K562 (cell line): Measurements from ENCODE around the gene NR5A2. TPM values are rescaled to one million over a fixed set of nuclear protein-coding genes. Genes with fewer than 3 reads are reported as not detected.

Experiments used
- BCOR ChIP-seq: fragments of 450-650 bp; IDR thresholded peaks from 2 replicates; pipeline ENCODE4 v1.6.1; 2016
- CBX1 ChIP-seq: sonication (generic); IDR thresholded peaks from 2 replicates; pipeline ENCODE4 v1.6.1; 2016; ENCODE audit warnings: antibody characterized with exemption, low read depth, mild to moderate bottlenecking
- ESRRB ChIP-seq: fragments of 250-450 bp; sonication (Bioruptor Pico); IDR thresholded peaks from 2 replicates; pipeline ENCODE4 v1.5.0; 2020; ENCODE audit warnings: mild to moderate bottlenecking, moderate library complexity, borderline replicate concordance
- HEY1 ChIP-seq: fragments of 250-450 bp; sonication (Bioruptor Pico); IDR thresholded peaks from 2 replicates; pipeline ENCODE4 v1.5.0; 2020; ENCODE audit warnings: mild to moderate bottlenecking, moderate library complexity, borderline replicate concordance
- NFATC3 ChIP-seq: fragments of 450-650 bp; IDR thresholded peaks from 2 replicates; pipeline ENCODE4 v1.6.1; 2017; ENCODE audit warnings: mild to moderate bottlenecking
- PTTG1 ChIP-seq: fragments of 450-650 bp; IDR thresholded peaks from 2 replicates; pipeline ENCODE4 v1.6.1; 2016; ENCODE audit warnings: low read depth, mild to moderate bottlenecking, missing genetic modification characterization, missing compliant biosample characterization
- ZC3H4 ChIP-seq: sonication (generic); formaldehyde crosslinking; IDR thresholded peaks from 2 replicates; pipeline ENCODE4 v1.9.0; 2021; ENCODE audit warnings: missing genetic modification reagents, borderline replicate concordance
- ZNF197 ChIP-seq: fragments of 200-800 bp; sonication (Bioruptor generic); IDR thresholded peaks from 2 replicates; pipeline ENCODE4 v1.6.1; 2016; ENCODE audit warnings: low read depth, missing genetic modification characterization, missing compliant biosample characterization
- polyA plus RNA-seq, 8 experiments: library from polyadenylated mRNA; depleted of rRNA in 4 of 8; stranded (reverse) in 5 of 8; unstranded in 3 of 8; fragments of >200 nt; fragmentation: Nextera tagmentation in 2 of 8; fragmentation: Illumina TruSeq in 1 of 8; extraction: Ambion mirVana in 2 of 8; extraction: Trizol in 1 of 8; gene quantifications; 2 replicates each; pipeline versions ENCODE4 v1.2.1 to v1.2.3, GENCODE V29; 2011 to 2014; ENCODE audit warnings: inconsistent platforms in 1 of 8, missing spikeins in 1 of 8
- total RNA-seq, 7 experiments: library from RNA; depleted of rRNA in 6 of 7; stranded (reverse); fragments of >200 nt in 6 of 7; fragmentation: Illumina TruSeq in 2 of 7; extraction: Trizol in 2 of 7; gene quantifications; 2 replicates each; pipeline versions ENCODE4 v1.2.1 to v1.2.3, GENCODE V29; 2011 to 2021; ENCODE audit warnings: low replicate concordance in 1 of 7
- TF ChIP-seq, protein P1 (sequence below): sonication (generic); formaldehyde crosslinking; IDR thresholded peaks from 2 replicates; pipeline ENCODE4 v1.8.0; 2023; ENCODE audit warnings: mild to moderate bottlenecking, missing genetic modification reagents
- TF ChIP-seq, protein P2 (sequence below): fragments of 250-450 bp; sonication (Bioruptor Pico); IDR thresholded peaks from 2 replicates; pipeline ENCODE4 v1.8.0; 2022; ENCODE audit warnings: inconsistent platforms

Gene NR5A2
- total and polyA plus RNA-seq, 9 of the 15 experiments (the other 6 are each of a cell fraction or from before 2014, with no cell fraction given) = 0.13 to 0.40 (median 0.29) TPM

DNA sequence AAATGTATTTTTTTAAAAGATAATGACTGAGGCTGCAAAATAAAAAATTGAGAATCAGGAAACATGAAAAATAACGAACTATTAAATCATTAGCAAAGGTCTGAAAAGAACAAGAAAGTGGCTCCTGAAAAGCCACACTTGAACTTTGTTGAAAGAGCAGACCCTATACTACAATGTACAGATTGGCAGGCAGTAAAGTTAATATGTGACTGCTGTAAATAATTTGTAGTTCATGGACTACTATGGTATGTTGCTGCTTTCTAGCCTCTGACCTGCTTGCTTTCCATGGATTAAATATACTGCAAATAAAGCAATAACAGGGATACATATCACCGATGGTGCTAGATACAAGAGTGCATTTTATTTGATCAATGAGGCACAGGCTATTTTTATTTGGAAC lies 18.6 kb downstream of the NR5A2 start (continued):
- no peak for TF ChIP-seq ZC3H4 (CRISPR knock-in tag)
- TF ChIP-seq HEY1 (CRISPR knock-in tag) = no peak
- TF ChIP-seq ESRRB (CRISPR knock-in tag) = no peak
- TF ChIP-seq, protein P1, sequence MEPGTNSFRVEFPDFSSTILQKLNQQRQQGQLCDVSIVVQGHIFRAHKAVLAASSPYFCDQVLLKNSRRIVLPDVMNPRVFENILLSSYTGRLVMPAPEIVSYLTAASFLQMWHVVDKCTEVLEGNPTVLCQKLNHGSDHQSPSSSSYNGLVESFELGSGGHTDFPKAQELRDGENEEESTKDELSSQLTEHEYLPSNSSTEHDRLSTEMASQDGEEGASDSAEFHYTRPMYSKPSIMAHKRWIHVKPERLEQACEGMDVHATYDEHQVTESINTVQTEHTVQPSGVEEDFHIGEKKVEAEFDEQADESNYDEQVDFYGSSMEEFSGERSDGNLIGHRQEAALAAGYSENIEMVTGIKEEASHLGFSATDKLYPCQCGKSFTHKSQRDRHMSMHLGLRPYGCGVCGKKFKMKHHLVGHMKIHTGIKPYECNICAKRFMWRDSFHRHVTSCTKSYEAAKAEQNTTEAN = no peak
- TF ChIP-seq NFATC3 = no peak
- no peak for TF ChIP-seq BCOR
- no peak for TF ChIP-seq CBX1
- TF ChIP-seq, protein P2, sequence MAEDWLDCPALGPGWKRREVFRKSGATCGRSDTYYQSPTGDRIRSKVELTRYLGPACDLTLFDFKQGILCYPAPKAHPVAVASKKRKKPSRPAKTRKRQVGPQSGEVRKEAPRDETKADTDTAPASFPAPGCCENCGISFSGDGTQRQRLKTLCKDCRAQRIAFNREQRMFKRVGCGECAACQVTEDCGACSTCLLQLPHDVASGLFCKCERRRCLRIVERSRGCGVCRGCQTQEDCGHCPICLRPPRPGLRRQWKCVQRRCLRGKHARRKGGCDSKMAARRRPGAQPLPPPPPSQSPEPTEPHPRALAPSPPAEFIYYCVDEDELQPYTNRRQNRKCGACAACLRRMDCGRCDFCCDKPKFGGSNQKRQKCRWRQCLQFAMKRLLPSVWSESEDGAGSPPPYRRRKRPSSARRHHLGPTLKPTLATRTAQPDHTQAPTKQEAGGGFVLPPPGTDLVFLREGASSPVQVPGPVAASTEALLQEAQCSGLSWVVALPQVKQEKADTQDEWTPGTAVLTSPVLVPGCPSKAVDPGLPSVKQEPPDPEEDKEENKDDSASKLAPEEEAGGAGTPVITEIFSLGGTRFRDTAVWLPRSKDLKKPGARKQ (CRISPR knock-in tag) = no peak
- no peak for TF ChIP-seq ZNF197 (CRISPR knock-in tag)
- no peak for TF ChIP-seq PTTG1
- TF ChIP-seq, all 486 proteins: peak for 0
